Prostate gland (tissue), 2 donors: ENCODE data around the gene COPS8. TPM values are rescaled to one million over a fixed set of nuclear protein-coding genes. Genes with fewer than 3 reads are reported as not detected.

Experiments used
- DNase-seq: peaks from one replicate; pipeline ENCODE4 v3.0.0-alpha.2; 2019; ENCODE audit warnings: low spot score
- H3K27ac ChIP-seq, 2 donors: fragments of 200-600 bp; sonication (generic); 2 replicates each; pipeline ENCODE4 v1.5.1; 2017 to 2019
- H3K27me3 ChIP-seq: fragments of 200-600 bp; sonication (generic); replicated peaks from 2 replicates; pipeline ENCODE4 v1.5.1; 2019; ENCODE audit not compliant: insufficient read depth
- H3K36me3 ChIP-seq, 2 donors: fragments of 200-600 bp; sonication (generic); 1 replicate in 1 of 2; 2 replicates in 1 of 2; pipeline versions ENCODE4 v1.5.1 to v1.8.1; 2017 to 2019
- H3K4me1 ChIP-seq: fragments of 200-600 bp; sonication (generic); replicated peaks from 2 replicates; pipeline ENCODE4 v1.5.1; 2019
- H3K4me3 ChIP-seq, 2 donors: fragments of 200-600 bp; sonication (generic); 2 replicates each; pipeline ENCODE4 v1.5.1; 2017 to 2019
- H3K9me3 ChIP-seq: fragments of 200-600 bp; sonication (generic); 2 replicates; pipeline ENCODE4 v1.5.1; 2017
- CTCF ChIP-seq, 4 experiments: fragments of 200-600 bp in 2 of 4; fragments of 450-650 bp in 2 of 4; sonication (generic) in 2 of 4; IDR thresholded peaks; 1 replicate in 3 of 4; 2 replicates in 1 of 4; pipeline ENCODE4 v1.5.1; 2016 to 2019; ENCODE audit warnings: antibody characterized with exemption in 4 of 4, mild to moderate bottlenecking in 2 of 4, moderate library complexity in 2 of 4
- POLR2A ChIP-seq: fragments of 450-650 bp; IDR thresholded peaks from one replicate; pipeline ENCODE4 v1.6.1; 2016; ENCODE audit warnings: antibody characterized with exemption, mild to moderate bottlenecking
- POLR2AphosphoS5 ChIP-seq: sonication (generic); formaldehyde crosslinking; IDR thresholded peaks from one replicate; pipeline ENCODE4 v1.6.1; 2017; ENCODE audit warnings: antibody characterized with exemption
- WGBS: methylation state at CpG from one replicate; pipeline ENCODE4 v1.1.5; 2018; 5-methylcytosine and 5-hydroxymethylcytosine counted together
- intact Hi-C: fragments of 100-400 bp; cut with DNase I; formaldehyde crosslinking; loops from one replicate; pipeline ENCODE4 v1.14.2; 2022
- total RNA-seq, 2 donors: library from RNA; depleted of rRNA; stranded (reverse); fragments of >200 nt; gene quantifications; one replicate each; pipeline ENCODE4 v1.1.0, GENCODE V29; 2016

Gene COPS8
- total RNA-seq, 2 donors from 2014 or later = 73.1 to 90.0 TPM

- Histone ChIP-seq H3K9me3 (no peaks in the 10 kb centered on the region), H3K4me3 (no peak overlapping the region), H3K36me3 (no peaks in the 10 kb centered on the region), H3K4me1 (no peaks in the 10 kb centered on the region), H3K27ac (no peak overlapping the region), H3K27me3 (no peaks in the 10 kb centered on the region)
- no peak for DNase-seq
- no peak for TF ChIP-seq CTCF (IDR thresholded peaks at IDR 0.05)
- no peak for TF ChIP-seq POLR2AphosphoS5
- no peak for TF ChIP-seq POLR2A
- WGBS = 73% methylated on average over 2 of the region's 2 CpGs
- intact Hi-C loops = no loop called here
Observed at GRCh38 chr2:237053066-237053465, 32.6 kb upstream of the COPS8 start.

- Histone ChIP-seq H3K27ac (no peak overlapping the region), H3K4me3 (no peak overlapping the region), H3K36me3 (no peaks in the 10 kb centered on the region), H3K9me3 (no peaks in the 10 kb centered on the region), H3K4me1 (no peaks in the 10 kb centered on the region), H3K27me3 (no peaks in the 10 kb centered on the region)
- intact Hi-C loops = no loop called here
- WGBS = 98% methylated on average over 9 of the region's 9 CpGs
- no peak for DNase-seq
- TF ChIP-seq POLR2A = no peak
- no peak for TF ChIP-seq POLR2AphosphoS5
- TF ChIP-seq CTCF (IDR thresholded peaks at IDR 0.05) = no peak
Observed at GRCh38 chr2:237055386-237056100, 30.1 kb upstream of the COPS8 start.

GRCh38 chr2:237056287-237056875 lies 29.3 kb upstream of the COPS8 start:
- no peak overlapping the region for H3K27ac ChIP-seq
- TF ChIP-seq POLR2AphosphoS5 (no peak), CTCF (IDR thresholded peaks at IDR 0.05) (no peak), POLR2A (no peak)
- H3K27me3 ChIP-seq = no peaks in the 10 kb centered on the region
- peak; percentile 17 for DNase-seq
- WGBS = 66% methylated on average over 11 of the region's 11 CpGs
- H3K4me3 ChIP-seq = no peak overlapping the region
- H3K9me3 ChIP-seq = no peaks in the 10 kb centered on the region
- intact Hi-C loops = no loop called here
- no peaks in the 10 kb centered on the region for H3K4me1 ChIP-seq
- H3K36me3 ChIP-seq = no peaks in the 10 kb centered on the region

GRCh38 chr2:237057107-237057506 lies 28.6 kb upstream of the COPS8 start:
- 91% methylated on average over 5 of the region's 5 CpGs for whole genome bisulfite sequencing

More at GRCh38 chr2:237057107-237057506, 28.6 kb upstream of the COPS8 start:
- Histone ChIP-seq H3K36me3 (no peaks in the 10 kb centered on the region), H3K4me3 (no peak overlapping the region), H3K27me3 (no peaks in the 10 kb centered on the region), H3K4me1 (no peaks in the 10 kb centered on the region), H3K27ac (no peak overlapping the region), H3K9me3 (no peaks in the 10 kb centered on the region)
- TF ChIP-seq POLR2A (no peak), POLR2AphosphoS5 (no peak), CTCF (IDR thresholded peaks at IDR 0.05) (no peak)
- no peak for DNase-seq
- intact Hi-C loops = no loop called here
